Caki2 (cell line): ENCODE measurements around the gene ATP6V0D1. TPM values are rescaled to one million over a fixed set of nuclear protein-coding genes. Genes with fewer than 3 reads are reported as not detected.
"Not testable (repeated sequence)": the region's sequence is repeated elsewhere in the genome, so short reads cannot be mapped to it uniquely, and the experiment has no call there.

ENCODE experiments used
- DNase-seq: peaks from one replicate; pipeline ENCODE4 v3.0.0-alpha.2; 2015; ENCODE audit warnings: low read depth
- in situ Hi-C: cut with HindIII; loops from 2 replicates; pipeline ENCODE4 v1.10.0; 2016; ENCODE audit warnings: low sequenced_read_pairs, low pct_unique_long_range_greater_than_20kb, mixed read lengths
- total RNA-seq: library from RNA; depleted of rRNA; stranded (reverse); fragments of >200 nt; shearing (Covaris generic); gene quantifications from 2 replicates; pipeline ENCODE4 v1.2.3, GENCODE V29; 2014; ENCODE audit warnings: low replicate concordance

ATP6V0D1 gene
- total RNA-seq, 1 experiment from 2014 or later: 39.7 TPM

DNA sequence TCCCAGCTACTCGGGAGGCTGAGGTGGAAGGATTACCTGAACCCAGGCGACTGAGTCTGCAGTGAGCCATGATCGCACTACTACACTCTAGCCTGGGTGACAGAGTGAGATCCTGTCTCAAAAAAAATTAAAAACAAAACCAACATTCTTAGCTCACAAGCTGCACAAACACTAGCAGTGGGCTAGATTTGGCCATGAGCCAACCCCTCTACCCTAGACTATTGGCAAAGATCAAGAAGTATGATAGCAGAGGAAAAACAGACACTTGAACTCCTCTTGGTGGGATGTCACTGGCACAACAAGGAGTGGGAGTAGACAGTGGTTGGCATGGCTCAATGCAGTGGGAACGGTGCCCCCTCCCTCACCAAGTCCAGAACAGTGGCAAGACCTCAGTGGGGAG, 28.1 kb upstream of the ATP6V0D1 start:
- in situ Hi-C loops: no loop called here
- DNase-seq: no peak

DNA sequence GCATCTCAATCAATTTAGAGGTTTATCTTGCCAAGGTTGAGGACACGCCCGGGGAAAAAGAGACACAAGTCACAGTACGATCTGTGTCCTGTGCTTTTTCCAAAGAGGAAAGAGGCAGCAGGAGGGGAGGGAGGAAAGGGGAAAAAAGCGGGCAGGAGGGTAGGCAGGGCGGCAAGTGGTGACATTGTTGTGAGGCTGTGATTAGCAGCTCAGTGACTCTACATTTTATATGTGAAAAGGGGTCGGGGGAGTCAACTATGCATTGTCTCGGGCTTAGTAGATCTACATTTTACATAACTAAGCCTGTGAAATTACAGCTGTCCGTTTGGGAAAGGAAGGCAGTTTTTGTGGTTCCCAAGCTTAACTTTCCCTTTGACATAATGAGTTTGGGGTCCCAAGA, 25.5 kb upstream of the ATP6V0D1 start:
- in situ Hi-C loops: no loop called here
- DNase-seq: no peak

DNA sequence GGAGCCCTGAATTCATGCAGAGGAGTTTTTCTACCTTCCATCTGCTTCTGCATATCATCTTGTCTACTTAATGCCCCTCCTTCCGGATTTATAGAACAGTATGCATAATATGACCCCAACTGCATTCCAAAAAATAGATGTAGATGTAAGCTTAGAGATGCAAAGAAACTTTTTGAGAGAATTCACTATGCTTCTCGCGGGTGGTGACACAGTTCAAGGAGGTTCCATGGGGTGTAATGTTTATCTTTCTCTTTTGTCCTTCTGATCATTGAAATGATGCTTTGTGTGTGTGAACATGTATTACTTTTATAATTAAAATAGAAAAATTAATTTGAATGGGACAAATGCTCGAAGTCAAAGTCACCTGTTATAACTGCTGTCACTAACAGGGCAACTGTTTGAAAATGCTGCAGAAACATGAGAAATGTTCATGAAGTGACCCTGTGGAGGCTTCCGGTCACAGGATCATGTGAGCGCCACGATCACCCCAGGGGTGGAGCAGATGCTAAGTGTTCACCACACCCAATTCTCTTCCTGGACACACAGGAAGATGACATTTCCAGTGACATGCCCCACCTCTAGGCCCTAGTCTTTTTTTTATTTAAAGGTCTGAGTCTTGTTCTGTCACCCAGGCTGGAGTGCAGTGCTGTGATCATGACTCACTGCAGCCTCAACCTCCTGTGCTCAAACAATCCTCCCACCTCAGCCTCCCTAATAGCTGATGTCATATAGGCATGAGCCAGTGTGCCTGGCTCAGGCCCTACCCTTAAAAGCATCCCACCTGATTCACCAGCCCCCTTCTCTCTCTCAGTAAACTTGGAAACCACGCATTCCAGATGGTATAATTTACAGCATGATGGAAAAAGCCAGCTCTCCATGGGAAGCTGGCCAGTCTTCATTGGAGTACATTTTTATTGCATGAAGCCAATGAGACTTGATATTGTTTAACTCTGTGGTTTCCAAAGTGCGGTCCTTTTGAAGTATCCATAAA, 23.4 kb upstream of the ATP6V0D1 start:
- in situ Hi-C loops: no loop called here

DNA sequence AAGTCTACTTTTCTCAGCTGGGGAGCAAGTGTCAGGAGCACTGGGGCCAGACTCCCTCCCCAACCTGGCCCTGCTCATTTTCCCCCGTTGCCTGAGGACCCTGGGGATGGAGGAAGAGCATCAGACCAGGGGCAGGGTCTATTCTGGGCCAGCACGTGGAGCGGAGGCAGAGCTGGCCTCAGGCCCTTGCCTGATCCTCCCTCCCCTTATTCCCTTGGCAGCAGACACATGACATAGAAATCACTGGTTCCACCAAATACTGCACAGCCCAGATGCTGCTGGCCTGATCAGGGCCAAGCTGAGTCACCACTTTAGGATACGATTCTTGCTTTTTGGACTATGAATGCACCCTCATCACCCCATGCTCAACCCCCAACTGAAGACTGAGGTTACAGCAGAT, 18.1 kb upstream of the ATP6V0D1 start:
- in situ Hi-C loops: no loop called here
- no peak for DNase-seq

More for the DNA sequence above, 23.4 kb upstream of the ATP6V0D1 start:
- peak; percentile 67 for DNase-seq

DNA sequence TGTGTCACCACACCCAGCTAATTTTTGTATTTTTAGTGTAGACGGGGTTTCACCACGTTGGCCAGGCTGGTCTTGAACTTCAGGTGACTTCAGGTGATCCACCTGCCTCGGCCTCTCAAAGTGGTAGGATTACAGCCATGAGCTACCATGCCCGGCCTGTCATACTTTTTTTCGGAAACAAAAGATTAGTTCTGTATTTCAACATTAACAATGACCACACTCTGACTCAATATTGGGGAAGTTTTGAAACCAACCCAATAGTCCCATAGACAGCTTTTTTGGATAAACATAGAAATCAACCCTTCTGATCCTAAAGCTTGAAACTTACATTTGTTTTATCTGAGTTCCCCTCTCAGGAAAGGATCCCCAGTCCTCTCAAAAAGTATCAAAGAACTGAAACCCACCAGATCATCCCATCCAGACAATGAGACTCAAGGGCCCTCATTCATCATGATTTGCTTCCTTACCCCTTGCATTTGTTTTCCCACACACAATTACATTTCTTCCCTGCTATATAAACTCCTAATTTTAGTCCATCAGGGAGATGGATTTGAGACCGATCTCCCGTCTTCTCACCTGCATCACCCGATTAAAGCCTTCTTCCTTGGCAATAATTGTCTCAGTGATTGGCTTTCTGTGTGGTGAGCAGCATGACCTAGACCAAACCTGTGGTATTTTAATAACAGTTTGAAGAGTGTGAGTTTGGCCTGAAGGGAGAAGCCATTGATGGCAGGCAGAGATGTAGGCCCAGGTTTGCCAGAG, 9.6 kb upstream of the ATP6V0D1 start:
- no peak for DNase-seq
- in situ Hi-C loops: no loop called here

DNA sequence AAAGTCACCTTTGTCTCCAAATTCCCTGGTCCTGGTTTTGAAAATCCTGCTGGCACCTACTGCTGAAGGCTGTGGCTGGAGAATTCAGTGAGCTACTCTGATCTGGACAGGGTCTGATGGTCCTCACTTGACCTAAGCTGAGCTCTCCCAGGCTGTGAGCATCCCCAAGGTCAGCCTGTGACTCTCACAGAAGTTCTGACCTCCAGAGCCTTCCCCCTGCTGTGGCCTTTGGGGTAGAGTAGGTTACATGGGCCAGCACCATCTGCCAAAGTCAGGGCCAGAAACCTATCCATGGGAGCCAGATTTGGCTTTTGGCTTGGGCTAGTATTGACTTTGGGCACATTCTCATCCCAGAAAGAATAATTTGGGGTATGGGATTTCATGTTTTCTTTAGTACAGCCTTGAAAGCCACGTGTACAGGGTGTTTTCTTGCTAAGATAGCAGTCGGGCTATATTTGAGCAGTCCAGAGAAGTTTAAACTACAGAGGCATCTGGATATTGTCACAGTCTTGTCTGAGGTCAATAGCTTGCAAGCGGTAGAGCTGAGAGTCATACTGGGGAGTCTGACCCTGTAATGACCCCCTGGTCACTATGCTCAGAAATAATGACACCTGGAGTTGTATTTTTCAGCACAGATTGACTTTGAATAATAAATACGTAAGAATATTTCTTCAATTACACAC, 8.6 kb upstream of the ATP6V0D1 start:
- no peak for DNase-seq
- in situ Hi-C loops: no loop called here

DNA sequence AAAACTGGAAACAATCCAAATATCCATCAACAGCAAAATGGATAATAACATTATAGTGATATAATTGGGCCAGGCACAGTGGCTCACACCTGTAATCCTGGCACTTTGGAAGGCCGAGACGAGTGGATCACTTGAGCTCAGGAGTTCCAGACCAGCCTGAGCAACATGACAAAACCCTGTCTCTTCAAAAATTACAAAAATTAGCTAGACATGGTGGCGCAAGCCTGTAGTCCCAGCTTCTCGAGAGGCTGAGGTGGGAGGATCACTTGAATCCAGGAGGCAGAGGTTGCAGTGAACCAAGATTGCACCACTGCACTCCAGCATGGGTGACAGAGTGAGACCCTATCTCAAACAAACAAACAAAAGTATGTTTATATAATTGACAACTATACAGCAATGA, 6.6 kb upstream of the ATP6V0D1 start:
- in situ Hi-C loops, DNase-seq: not testable (repeated sequence)

DNA sequence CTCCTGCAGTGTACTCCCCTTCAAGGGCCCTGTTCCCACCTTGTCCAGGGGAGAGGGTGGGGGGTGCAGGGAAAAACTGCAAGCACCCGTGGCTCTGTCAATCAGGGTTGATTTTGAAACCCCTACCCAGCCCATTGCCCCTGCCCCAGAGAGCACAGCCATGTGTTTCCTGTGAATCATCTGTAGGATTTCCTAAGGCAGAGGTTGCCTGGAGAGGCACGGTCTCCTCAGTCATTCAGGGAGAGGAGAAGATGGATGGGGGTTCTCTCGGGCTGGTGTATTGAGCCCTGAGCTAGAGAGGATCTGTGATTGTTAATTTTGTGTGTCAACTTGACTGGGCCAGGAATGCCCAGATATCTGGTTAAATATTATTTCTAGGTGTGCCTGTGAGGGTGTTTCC, 5.8 kb upstream of the ATP6V0D1 start:
- in situ Hi-C loops: no loop called here
- DNase-seq: no peak

DNA sequence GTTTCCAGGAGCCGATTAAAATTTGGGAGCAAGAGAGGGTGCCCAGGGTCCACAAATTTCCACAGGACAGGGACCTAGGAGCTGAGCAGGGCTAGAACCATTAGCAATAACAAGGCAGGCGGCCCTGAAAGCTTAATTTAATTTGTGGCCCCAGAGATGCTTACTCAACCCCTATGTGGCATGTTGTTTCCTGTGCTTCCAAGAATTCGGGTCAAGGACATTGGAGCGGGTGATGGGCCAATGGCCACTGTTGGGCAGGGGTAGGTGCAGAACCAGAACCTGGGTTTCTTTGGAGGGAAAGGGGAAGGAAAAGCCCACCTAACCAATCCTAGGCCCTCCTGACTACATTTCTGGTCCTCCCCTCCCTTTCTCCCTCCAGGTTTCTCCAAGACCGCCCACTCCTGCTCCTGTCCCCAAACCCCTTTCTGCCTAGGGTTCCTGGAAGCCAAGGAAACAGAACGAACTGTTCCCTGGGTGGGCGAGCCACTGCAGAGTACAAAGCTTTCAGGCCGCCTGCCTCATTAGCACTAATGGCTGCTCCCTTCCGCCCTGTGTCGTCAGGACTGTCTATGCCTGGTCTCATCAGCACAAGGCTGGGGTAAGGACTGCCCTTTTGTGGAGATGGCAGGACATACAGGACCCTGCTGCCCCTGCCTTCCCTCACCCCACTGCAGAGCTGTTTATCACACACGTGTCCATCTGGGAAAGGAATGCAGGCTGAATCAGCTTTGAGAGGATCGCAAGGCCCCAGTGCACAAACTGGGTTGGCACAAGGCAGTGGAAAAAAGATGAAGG, 3.0 kb upstream of the ATP6V0D1 start:
- in situ Hi-C loops: no loop called here
- DNase-seq: no peak

DNA sequence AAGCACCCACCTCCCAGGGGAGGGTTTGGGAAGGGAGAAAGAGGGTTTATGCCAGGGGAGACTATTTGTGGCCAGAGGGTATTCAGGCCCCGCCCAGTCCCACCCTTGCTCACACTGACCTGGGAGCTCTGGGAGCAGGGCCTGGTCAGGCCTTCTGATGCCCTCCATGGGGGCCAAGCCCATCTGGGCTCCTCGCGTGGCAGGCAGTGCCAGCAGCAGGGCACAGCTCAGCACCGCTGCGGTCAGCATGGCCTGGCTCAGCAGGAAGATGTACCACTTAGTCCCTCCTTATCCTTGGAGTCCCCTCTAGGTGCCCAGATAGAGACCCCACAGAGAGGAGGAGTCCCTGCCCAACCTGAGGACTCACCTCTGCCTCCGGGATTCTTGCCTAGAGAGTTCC, 2.2 kb upstream of the ATP6V0D1 start, which contains the start of gene AGRP:
Gene AGRP (minus strand): TSS at position 398 of the 400 bp plus-strand sequence. CDS start 149 bp downstream, at position 249.
- in situ Hi-C loops: no loop called here
- no peak for DNase-seq

DNA sequence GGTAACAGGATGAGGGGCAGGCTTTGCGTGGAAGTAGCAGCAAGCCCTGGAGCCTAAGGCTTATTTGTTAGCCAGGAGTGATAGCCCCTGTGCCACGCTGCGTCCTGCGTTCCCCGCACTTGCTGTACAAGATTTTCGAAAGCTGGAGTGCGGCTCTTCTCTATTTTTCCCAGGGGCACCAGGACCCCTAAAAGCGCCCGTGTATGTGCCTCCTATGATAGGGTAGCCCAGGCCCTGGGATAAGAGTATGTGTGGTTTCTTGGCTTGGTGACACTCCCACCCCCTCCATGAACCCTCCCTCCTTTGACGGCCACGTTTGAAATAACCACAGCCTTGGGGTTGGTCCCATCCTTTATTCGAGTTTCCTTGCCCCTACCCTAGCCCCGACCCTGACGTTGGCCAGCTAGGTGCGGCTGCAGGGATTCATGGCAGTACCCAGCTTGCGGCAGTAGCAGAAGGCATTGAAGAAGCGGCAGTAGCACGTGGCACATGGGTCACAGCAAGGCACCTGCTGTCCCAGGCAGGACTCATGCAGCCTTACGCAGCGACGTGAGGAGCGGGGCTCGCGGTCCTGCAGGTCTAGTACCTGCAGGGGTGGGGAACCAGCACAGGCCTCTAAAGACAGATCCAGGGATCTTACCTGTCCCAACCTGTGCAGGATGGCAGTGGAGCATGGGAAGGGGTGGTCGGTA, 1.4 kb upstream of the ATP6V0D1 start:
- no peak for DNase-seq
- in situ Hi-C loops: no loop called here

DNA sequence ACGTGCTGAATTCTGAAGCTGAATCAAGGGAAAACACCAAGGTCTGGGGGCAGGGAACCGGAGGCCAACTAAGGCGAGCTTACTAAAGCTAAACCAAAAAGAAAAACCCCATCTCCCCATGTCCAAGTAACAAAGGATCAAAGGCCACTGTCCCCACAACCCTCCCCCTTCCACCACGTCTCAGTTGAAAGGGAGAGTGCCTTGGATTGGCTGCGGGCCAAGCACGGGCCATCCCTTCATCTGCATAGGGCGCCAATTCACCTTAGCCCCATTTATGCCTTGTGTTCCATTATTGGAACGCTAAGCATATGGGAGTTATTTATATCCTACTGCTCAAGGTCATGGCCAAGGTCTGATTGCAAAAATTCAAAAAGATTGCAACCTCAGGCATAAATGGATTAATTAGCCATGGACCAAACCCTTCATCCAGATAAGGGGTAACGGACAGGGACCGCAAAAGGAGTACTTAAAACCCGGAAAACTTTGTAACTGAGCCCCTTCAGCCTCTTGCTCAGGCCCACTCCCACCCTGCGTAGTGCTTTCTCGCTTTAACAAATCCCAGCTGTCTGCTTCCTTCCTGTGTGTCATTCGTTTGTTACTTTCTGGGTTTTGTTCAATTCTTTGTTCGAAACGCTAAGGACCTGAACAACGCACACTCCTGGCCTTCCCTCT, 740 bp upstream of the ATP6V0D1 start:
- DNase-seq: no peak
- in situ Hi-C loops: no loop called here

DNA sequence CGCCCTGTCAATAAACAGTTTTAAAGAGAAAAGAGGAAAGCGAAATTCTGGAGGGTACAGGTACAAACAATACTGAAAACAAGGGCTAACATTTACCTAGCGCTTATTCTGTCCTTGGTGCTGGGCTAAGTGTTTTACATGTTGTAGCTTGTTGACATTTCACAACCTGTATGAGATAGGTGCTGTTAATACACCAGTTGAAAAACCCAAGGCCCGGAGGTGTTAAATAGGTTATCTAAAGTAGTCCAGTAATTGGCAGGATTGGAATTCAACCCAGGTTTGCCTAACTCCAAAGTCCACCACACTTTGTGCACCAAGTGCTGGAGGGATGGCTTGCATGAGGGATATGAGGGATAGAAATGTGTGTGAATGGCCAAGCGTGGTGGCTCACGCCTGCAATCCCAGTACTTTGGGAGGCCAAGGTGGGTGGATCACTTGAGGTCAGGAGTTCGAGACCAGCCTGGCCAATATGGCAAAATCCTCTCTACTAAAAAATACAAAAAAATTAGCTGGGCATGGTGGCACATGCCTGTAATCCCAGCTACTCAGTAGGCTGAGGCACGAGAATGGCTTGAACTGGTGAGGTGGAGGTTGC, 2.9 kb downstream of the ATP6V0D1 start:
- no peak for DNase-seq
- in situ Hi-C loops: no loop called here

DNA sequence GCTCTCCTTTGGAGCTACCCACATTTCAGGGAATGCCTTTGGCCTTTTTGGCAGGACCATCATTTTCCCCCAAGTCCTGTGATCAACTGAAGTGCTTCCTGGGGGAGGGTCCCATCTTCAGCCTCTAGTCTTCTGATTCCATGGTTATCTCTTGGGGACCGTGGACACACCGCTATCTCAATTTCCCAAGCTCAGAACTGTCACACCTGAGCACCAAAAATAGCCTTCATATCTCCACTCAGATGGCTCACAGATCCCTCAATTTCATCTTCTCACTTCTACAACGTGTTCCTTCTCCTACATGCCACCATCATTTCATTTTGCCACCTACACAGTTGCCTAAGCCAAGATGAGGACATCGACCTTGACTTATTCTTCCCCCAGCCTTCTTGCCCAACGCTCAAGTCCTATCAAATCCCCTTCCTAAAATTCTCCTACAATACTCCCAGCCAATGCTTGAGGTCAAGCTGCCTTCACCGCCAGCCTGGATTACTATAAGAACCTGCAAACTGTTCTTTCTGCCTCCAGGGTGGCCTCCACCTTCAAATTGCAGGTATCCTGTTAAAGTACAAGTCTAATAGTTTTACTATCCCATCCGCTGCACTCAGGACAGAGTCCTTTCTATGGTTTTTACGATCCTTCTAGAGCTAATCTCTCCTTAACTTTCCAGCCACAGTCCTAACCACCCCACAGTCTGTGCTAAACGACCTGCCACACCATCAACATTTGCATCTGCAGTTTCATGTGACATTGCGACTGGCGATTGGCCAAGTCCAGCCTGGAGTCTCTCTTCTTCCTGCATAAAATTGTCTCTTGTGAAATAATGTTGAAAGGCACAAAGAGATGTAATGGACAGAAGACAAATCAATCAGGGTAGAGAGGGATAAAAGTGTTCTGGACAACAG, 6.2 kb downstream of the ATP6V0D1 start:
- in situ Hi-C loops: no loop called here

DNA sequence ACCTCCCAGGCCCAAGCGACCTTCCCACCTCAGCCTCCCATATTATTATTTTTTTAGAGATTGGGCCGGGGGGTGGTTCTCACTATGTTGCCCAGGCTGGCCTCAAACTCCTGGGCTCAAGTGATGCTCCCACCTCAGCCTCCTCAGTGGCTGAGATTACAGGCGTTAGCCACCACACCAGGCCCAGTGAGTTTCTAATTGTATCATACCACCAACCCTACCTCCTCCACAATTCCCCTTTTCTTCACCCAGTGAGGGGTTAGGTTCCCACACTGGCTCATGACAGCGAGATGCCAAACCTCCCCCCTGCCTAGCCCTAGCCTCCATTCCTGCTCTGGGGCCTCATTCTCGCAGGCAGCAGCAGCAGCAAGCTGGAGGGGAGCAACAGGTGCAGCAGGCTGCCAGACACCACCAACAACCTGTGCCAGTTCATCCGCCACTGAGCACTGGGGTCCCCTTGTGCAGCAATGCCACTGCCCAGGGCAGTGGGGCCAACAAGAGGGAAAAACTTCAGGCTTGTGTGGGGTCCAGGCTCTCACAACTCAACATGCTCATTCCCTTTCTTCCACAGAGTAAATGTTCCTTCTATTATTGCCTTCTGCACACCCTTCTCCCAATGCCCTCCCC, 9.1 kb downstream of the ATP6V0D1 start:
- in situ Hi-C loops: no loop called here
- no peak for DNase-seq

More for the DNA sequence above, 6.2 kb downstream of the ATP6V0D1 start:
- no peak for DNase-seq
